ENCODE measurements around the gene KRTAP17-1. TPM values are rescaled to one million over a fixed set of nuclear protein-coding genes. Genes with fewer than 3 reads are reported as not detected.

Gene KRTAP17-1
- total RNA-seq, 1 donor from 2014 or later, result not detected

- no peak for DNase-seq (ENCODE audit: low spot score)
Observed at GRCh38 chr17:41333098-41333497, 17.6 kb upstream of the KRTAP17-1 start.

GRCh38 chr17:41332239-41332638 lies 16.7 kb upstream of the KRTAP17-1 start:
- DNase-seq (ENCODE audit: low spot score), result no peak

- no peak for DNase-seq (ENCODE audit: low spot score)
Observed at GRCh38 chr17:41331606-41332005, 16.1 kb upstream of the KRTAP17-1 start.

- DNase-seq (ENCODE audit: low spot score), result peak; percentile 22
Observed at GRCh38 chr17:41329279-41329948, 13.9 kb upstream of the KRTAP17-1 start.

- no peak for DNase-seq (ENCODE audit: low spot score)
Observed at GRCh38 chr17:41328207-41328606, 12.7 kb upstream of the KRTAP17-1 start.

GRCh38 chr17:41327411-41328120 lies 12.1 kb upstream of the KRTAP17-1 start:
- DNase-seq (ENCODE audit: low spot score), result no peak

GRCh38 chr17:41326173-41327145 lies 10.9 kb upstream of the KRTAP17-1 start:
- DNase-seq (ENCODE audit: low spot score), result no peak

GRCh38 chr17:41325611-41326010 lies 10.1 kb upstream of the KRTAP17-1 start:
- no peak for DNase-seq (ENCODE audit: low spot score)

GRCh38 chr17:41325126-41325525 lies 9.6 kb upstream of the KRTAP17-1 start:
- DNase-seq (ENCODE audit: low spot score), result no peak

- DNase-seq (ENCODE audit: low spot score), result no peak
Observed at GRCh38 chr17:41324180-41325075, 8.9 kb upstream of the KRTAP17-1 start.

- no peak for DNase-seq (ENCODE audit: low spot score)
Observed at GRCh38 chr17:41322903-41323895, 7.7 kb upstream of the KRTAP17-1 start.

GRCh38 chr17:41322094-41322902 lies 6.8 kb upstream of the KRTAP17-1 start:
- DNase-seq (ENCODE audit: low spot score), result peak; percentile 64

- DNase-seq (ENCODE audit: low spot score), result no peak
Observed at GRCh38 chr17:41318231-41318630, 2.7 kb upstream of the KRTAP17-1 start.

- no peak for DNase-seq (ENCODE audit: low spot score)
Observed at GRCh38 chr17:41315814-41316445, 420 bp upstream of the KRTAP17-1 start.

GRCh38 chr17:41311111-41311510 lies 4.4 kb downstream of the KRTAP17-1 start:
- DNase-seq (ENCODE audit: low spot score), result no peak

- DNase-seq (ENCODE audit: low spot score), result no peak
Observed at GRCh38 chr17:41308918-41309359, 6.6 kb downstream of the KRTAP17-1 start, which contains the start of gene KRTAP16-1. TSS of gene KRTAP16-1 (minus strand) at chr17:41309309. CDS start at chr17:41309253, 56 bp downstream.

- no peak for DNase-seq (ENCODE audit: low spot score)
Observed at GRCh38 chr17:41308251-41308917, 7.1 kb downstream of the KRTAP17-1 start.

GRCh38 chr17:41307647-41308046 lies 7.9 kb downstream of the KRTAP17-1 start:
- no peak for DNase-seq (ENCODE audit: low spot score)
